GM19372 (cell line): ENCODE measurements around the gene SNRPA1.

Source experiments
- ATAC-seq: cut with Tn5 transposase; IDR thresholded peaks from one replicate; pipeline ENCODE4 v1.9.1; 2021; ENCODE audit warnings: mild to moderate bottlenecking, low read depth, moderate library complexity; ENCODE audit not compliant: unreplicated experiment

Gene SNRPA1

GRCh38 chr15:101244036-101244781 lies 50.8 kb downstream of the SNRPA1 start:
- ATAC-seq = no peak

DNA sequence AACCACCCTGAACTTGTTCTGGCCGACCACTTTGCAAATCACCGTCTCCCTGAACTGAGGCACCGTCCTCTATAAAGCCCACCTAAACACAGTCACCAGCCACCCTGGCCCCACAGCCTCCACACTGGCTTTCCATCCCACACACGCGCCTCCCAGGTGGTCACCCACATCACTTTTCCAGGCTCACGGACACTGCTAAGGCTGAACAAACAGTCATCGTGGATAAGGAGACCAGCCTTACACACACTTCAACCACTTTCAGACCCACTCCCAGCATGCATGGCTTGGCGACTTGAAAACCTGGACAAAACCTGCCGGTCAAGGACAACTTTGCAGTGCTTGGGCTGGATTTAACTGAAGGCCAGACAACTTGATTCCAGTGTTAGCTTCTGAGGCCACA lies 51.6 kb downstream of the SNRPA1 start:
- ATAC-seq = no peak

DNA sequence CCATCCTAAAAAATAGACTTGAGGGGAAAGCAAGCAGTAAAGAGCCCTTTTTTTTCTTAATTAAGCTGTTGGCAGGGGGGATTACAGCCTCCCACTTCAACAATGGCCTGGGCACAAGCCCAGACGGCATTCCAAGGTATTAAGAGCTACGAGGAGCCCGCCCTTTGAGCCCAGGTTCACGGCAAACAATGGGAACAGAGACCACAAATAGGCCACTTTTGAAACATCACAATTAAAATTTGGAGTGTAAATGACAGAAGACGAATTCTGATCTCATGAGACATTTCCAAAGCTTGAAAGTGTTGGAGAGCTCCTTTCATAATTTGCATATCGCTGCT lies 52.1 kb downstream of the SNRPA1 start:
- no peak for ATAC-seq

DNA sequence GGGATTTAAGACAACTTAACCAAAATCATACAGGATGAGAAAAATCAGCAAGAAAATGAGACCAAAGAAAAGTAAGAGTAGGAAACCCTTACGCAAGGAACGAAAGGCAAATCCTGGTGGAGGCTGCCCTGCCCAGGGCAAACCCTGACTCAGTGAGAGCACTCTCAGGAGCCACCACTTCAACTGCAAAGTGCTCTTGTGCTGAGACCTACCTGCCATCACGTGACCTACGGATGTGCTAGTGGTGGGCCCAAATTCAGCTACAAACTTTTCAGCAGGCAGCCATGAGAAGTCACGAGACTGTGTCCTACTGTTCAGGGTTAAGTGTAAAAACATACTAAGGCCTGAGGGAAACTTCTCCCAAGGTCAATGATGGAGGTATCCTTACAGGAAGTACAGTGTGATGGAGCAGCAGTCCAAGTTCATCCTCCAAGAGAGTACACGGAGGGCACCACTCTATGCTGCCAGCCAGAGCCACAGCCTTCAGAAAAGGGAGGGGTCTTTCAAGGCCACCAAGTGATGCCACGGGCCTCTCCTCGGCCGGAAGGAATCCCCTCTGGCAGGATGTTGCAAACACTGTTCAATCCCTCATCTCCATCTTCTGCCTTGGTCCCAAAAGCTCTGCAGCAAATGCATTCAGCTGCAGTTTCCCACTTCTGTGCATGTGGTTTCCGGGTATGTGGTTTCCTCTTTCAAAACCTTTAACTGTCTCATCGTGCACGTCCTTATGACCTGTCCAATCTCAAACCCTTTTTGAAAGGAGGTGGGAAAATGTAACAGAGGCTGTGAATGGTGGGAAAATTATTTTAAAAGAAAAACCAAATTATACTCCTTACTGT lies 52.7 kb downstream of the SNRPA1 start:
- ATAC-seq = peak; percentile 75

DNA sequence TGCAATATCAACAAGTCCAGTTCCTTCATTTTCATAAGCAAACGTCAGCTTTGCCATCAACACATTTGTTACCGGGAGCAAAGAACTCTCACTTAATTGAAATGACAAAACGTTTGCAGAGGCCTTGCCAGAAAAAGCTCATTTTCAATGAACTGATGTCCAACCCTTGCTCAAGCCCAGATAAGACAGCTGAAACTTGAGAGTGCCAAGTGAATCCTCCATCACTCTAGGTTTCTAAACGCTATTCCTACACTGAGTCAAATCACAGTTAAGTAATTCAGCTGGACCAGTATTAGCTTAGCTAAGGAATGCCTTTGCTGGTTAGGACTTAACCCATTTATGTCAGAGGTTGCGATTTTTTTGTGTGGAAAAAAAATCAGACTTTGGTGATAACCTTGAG lies 54.7 kb downstream of the SNRPA1 start:
- no peak for ATAC-seq

DNA sequence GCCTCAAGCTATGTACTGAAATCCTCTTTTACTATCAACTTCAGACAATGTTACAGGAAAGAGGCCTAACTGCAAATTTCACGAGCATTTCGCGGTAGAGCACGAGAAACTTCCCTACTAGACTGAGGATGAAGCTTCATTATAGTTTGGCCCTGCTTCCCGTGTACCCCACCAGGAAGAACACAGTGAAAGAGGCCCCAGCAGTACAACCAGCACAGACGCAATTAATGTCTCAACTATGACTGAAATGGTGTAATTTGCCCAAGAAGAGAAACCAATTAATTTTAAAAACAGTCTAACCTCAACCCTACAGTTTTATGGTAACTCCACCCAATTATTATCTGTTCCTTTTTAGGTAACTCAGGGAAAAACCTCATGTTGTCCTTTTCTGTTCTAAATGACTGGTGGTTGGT lies 55.3 kb downstream of the SNRPA1 start:
- ATAC-seq = no peak

DNA sequence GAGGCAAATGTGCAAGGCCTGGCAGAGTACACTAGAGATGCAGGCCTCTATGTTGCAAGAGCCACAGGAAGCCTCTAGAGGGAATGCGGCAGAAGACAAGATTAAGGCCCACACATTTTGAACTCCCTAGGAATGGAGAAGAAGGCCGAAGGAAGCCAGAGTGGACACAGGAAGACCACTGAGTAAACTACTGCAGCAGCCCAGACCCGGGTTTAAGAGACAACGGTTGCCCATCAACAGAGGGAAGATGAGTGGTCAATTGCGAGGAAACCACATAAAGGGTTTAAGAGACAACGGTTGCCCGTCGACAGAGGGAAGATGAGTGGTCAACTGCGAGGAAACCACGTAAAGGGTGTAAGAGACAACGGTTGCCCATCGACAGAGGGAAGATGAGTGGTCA lies 57.8 kb downstream of the SNRPA1 start:
- no peak for ATAC-seq

- ATAC-seq = no peak
Measured at GRCh38 chr15:101233651-101234280, 61.3 kb downstream of the SNRPA1 start.

- ATAC-seq = no peak
Measured at GRCh38 chr15:101232677-101233076, 62.4 kb downstream of the SNRPA1 start.
